ENCODE data around the gene SLC25A6.
"Not testable (repeated sequence)": the region's sequence is repeated elsewhere in the genome, so short reads cannot be mapped to it uniquely, and the experiment has no call there.

SLC25A6 gene

GRCh38 chrX:1391707-1392375, at the start of gene SLC25A6:
Gene SLC25A6 (minus strand): TSS chrX:1392113. CDS start chrX:1392009, 104 bp downstream.
- peak; percentile 98 for DNase-seq

GRCh38 chrX:1440506-1440905, 48.6 kb upstream of the SLC25A6 start:
- DNase-seq, result no peak

GRCh38 chrX:1435241-1435895, 43.5 kb upstream of the SLC25A6 start:
- DNase-seq, result no peak

GRCh38 chrX:1434871-1435240, 42.9 kb upstream of the SLC25A6 start:
- DNase-seq, result no peak

- DNase-seq, result no peak
These were observed 41.9 kb upstream of the SLC25A6 start for GRCh38 chrX:1433646-1434357.

GRCh38 chrX:1430451-1430850, 38.5 kb upstream of the SLC25A6 start:
- DNase-seq, result no peak

GRCh38 chrX:1427756-1428155, 35.8 kb upstream of the SLC25A6 start:
- DNase-seq, result no peak

- DNase-seq, result not testable (repeated sequence)
These were observed 34.4 kb upstream of the SLC25A6 start for GRCh38 chrX:1426321-1426720.

- DNase-seq, result no peak
These were observed 33.5 kb upstream of the SLC25A6 start for GRCh38 chrX:1425381-1425780.

GRCh38 chrX:1424147-1424851, 32.4 kb upstream of the SLC25A6 start:
- no peak for DNase-seq

- no peak for DNase-seq
These were observed 31.3 kb upstream of the SLC25A6 start for GRCh38 chrX:1423215-1423614.

- DNase-seq, result no peak
These were observed 30.2 kb upstream of the SLC25A6 start for GRCh38 chrX:1422135-1422465.

- DNase-seq, result no peak
These were observed 29.7 kb upstream of the SLC25A6 start for GRCh38 chrX:1421433-1422134.

GRCh38 chrX:1420371-1420770, 28.5 kb upstream of the SLC25A6 start:
- DNase-seq, result no peak

- no peak for DNase-seq
These were observed 27.8 kb upstream of the SLC25A6 start for GRCh38 chrX:1419545-1420355.

GRCh38 chrX:1418901-1419544, 27.1 kb upstream of the SLC25A6 start:
- no peak for DNase-seq

- DNase-seq, result no peak
These were observed 26.2 kb upstream of the SLC25A6 start for GRCh38 chrX:1417921-1418771.

- no peak for DNase-seq
These were observed 25.2 kb upstream of the SLC25A6 start for GRCh38 chrX:1416965-1417760.

GRCh38 chrX:1416327-1416784, 24.4 kb upstream of the SLC25A6 start:
- DNase-seq, result no peak

Data from CD4-positive, alpha-beta T cell treated with Interleukin-4 for 4 hours (primary cell).